Tibial artery (tissue), 4 donors: Measurements from ENCODE around the gene C14orf132.
A peak's percentile ranks its signal among the peaks of the same experiment; 100 is the strongest.

ENCODE experiments used
- DNase-seq, 2 donors: peaks; one replicate each; pipeline ENCODE4 v3.0.0-alpha.2; 2019
- H3K27ac ChIP-seq, 2 donors: fragments of 200-600 bp; sonication (generic) in 1 of 2; 1 replicate in 1 of 2; 2 replicates in 1 of 2; pipeline ENCODE4 v1.5.1; 2018 to 2019; ENCODE audit warnings: mild to moderate bottlenecking in 1 of 2
- H3K27me3 ChIP-seq, 2 donors: fragments of 200-600 bp; sonication (generic) in 1 of 2; one replicate each; pipeline versions ENCODE4 v1.5.1 to v1.6.0; 2016 to 2019
- H3K36me3 ChIP-seq, 3 donors: fragments of 200-600 bp; sonication (generic) in 2 of 3; one replicate each; pipeline ENCODE4 v1.5.1; 2016 to 2019; ENCODE audit warnings: mild to moderate bottlenecking in 2 of 3
- H3K4me1 ChIP-seq, 4 donors: fragments of 200-600 bp; sonication (generic) in 2 of 4; 1 replicate in 3 of 4; 2 replicates in 1 of 4; pipeline ENCODE4 v1.5.1; 2016 to 2019
- H3K4me3 ChIP-seq, 2 donors: fragments of 200-600 bp; sonication (generic) in 1 of 2; 1 replicate in 1 of 2; 2 replicates in 1 of 2; pipeline ENCODE4 v1.5.1; 2018 to 2019; ENCODE audit warnings: mild to moderate bottlenecking in 2 of 2
- H3K9me3 ChIP-seq, 3 donors: fragments of 200-600 bp; sonication (generic) in 1 of 3; one replicate each; pipeline ENCODE4 v1.5.1; 2016 to 2019
- intact Hi-C: fragments of 100-400 bp; cut with DNase I; formaldehyde crosslinking; loops from one replicate; pipeline ENCODE4 v1.15.0; 2023; ENCODE audit warnings: low total_unique reads
- TF ChIP-seq, protein P1 (sequence below), 2 experiments: fragments of 200-600 bp in 1 of 2; fragments of 450-650 bp in 1 of 2; IDR thresholded peaks; one replicate each; pipeline ENCODE4 v1.5.1; 2017 to 2019; ENCODE audit warnings: antibody characterized with exemption in 2 of 2, mild to moderate bottlenecking in 1 of 2, moderate library complexity in 1 of 2

The C14orf132 gene

DNA sequence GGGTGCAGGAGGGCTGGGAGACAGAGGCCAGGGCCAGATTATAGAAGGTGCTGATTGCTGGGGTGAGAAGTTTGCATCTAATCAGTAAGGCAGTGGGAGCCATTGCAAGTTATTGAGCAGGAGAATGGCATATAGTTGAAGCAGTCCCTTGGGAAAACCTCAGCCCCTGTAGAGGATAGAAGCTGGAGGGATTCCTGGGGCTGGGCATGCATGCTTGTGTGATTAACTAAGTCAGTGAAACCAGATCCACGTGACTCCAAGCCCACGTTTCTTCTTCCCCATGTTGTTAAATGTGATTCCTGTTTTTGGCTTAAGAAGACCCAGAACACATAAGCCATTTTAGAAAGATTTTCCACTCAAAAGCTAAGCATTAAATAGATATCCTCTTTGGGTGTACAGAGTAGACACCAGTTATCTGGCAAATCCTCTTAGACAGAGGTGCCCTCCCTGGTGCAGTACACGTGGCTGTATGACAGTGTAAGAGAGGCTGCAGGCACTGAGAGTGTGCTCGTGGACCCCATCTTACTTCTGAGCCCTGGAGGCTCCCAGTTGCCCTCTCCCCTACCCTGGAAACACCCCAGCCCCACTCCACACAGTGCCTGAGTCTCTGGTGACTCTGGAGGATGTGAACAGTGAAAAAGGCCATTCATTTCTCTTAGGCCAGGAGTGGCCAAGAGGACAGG lies 3.2 kb downstream of the C14orf132 start:
- Histone ChIP-seq H3K9me3 (no peaks in the 10 kb centered on the region), H3K27me3 (no peaks in the 10 kb centered on the region), H3K4me1 (peaks cover 5 to 41% (median 32%) of the 10 kb centered on the region in 4 donors), H3K36me3 (no peaks in the 10 kb centered on the region), H3K27ac (no peak overlapping the region), H3K4me3 (no peak overlapping the region)
- intact Hi-C loops = loop anchor here (5.0 kb wide), 1 partner anchor 460 kb away; the partner anchor contains the start of gene PAPOLA
- TF ChIP-seq, protein P1, sequence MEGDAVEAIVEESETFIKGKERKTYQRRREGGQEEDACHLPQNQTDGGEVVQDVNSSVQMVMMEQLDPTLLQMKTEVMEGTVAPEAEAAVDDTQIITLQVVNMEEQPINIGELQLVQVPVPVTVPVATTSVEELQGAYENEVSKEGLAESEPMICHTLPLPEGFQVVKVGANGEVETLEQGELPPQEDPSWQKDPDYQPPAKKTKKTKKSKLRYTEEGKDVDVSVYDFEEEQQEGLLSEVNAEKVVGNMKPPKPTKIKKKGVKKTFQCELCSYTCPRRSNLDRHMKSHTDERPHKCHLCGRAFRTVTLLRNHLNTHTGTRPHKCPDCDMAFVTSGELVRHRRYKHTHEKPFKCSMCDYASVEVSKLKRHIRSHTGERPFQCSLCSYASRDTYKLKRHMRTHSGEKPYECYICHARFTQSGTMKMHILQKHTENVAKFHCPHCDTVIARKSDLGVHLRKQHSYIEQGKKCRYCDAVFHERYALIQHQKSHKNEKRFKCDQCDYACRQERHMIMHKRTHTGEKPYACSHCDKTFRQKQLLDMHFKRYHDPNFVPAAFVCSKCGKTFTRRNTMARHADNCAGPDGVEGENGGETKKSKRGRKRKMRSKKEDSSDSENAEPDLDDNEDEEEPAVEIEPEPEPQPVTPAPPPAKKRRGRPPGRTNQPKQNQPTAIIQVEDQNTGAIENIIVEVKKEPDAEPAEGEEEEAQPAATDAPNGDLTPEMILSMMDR (IDR thresholded peaks at IDR 0.05) = no peak
- peak in 1 of 2 donors; percentile 33 for DNase-seq

DNA sequence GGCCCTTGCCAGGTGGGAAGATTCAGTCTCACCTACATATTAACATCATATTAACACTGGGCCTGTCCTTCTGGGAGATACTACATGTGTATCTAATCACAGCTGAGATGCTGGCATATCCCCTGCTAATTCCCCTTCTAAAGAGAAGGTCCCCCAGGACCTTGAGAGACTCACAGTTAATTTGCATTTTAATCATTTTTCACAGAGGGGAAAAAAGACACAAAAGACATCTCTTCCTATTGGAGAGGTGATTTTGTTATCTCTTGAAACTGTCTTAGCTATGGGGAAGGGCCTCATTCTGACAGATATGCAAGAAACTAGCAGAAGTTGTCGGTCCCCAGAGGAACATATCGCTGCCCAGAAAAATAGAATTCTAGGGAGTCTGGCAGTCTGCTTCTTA lies 7.5 kb downstream of the C14orf132 start:
- Histone ChIP-seq H3K27me3 (no peaks in the 10 kb centered on the region), H3K36me3 (no peaks in the 10 kb centered on the region), H3K4me1 (peaks cover 0 to 22% (median 9%) of the 10 kb centered on the region in 4 donors), H3K9me3 (no peaks in the 10 kb centered on the region), H3K27ac (no peak overlapping the region), H3K4me3 (no peak overlapping the region)
- intact Hi-C loops = no loop called here
- DNase-seq = no peak
- TF ChIP-seq, protein P1 (IDR thresholded peaks at IDR 0.05) = no peak

DNA sequence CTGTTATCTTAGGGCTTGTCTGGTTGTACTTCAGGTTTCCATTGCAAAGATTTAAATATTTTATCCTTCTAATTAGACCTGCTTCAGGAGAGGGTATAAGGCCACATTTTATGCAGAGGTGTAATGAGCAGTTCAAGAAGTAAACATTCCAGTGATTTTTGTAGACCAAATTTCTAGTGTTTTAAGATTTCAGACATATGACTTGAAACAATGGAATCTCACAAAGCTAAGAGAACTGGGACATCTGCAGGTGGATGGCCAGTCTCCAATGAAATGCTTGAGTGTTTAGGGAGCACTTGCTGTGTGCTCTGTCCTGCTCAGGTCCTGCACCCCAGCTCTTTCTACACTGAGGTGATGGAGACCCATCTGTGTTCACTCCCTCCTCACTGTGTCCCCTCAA lies 7.9 kb downstream of the C14orf132 start:
- DNase-seq = peak in 1 of 2 donors; percentile 38
- no peak overlapping the region for H3K4me3 ChIP-seq
- TF ChIP-seq, protein P1 (IDR thresholded peaks at IDR 0.05) = no peak
- H3K9me3 ChIP-seq = no peaks in the 10 kb centered on the region
- H3K36me3 ChIP-seq = no peaks in the 10 kb centered on the region
- H3K27ac ChIP-seq = no peak overlapping the region
- intact Hi-C loops = no loop called here
- H3K4me1 ChIP-seq = peaks cover 0 to 20% (median 6%) of the 10 kb centered on the region in 4 donors
- no peaks in the 10 kb centered on the region for H3K27me3 ChIP-seq

DNA sequence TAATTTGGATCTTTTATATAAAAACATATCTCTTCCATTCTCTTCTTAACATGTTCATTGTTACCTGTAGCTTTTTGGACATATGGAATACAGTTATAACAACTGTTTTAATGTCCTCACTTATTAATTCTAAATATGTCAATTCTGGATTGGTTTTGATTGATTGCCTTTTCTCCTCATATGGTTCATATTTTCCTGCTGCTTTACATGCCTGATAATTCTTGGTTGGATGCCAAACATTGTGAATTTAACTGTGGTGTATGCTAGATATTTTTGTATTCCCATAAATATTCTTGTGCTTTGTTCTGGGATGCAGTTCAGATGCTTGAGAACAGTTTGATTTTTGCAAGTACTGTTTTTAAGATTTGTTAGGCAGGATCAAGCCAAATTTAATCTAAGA lies 10.8 kb downstream of the C14orf132 start:
- TF ChIP-seq, protein P1 (IDR thresholded peaks at IDR 0.05) = no peak
- H3K9me3 ChIP-seq = no peaks in the 10 kb centered on the region
- H3K27ac ChIP-seq = no peak overlapping the region
- no peak overlapping the region for H3K4me3 ChIP-seq
- peaks cover 0 to 42% (median 22%) of the 10 kb centered on the region in 4 donors for H3K4me1 ChIP-seq
- H3K36me3 ChIP-seq = no peaks in the 10 kb centered on the region
- intact Hi-C loops = no loop called here
- no peak for DNase-seq
- H3K27me3 ChIP-seq = no peaks in the 10 kb centered on the region

DNA sequence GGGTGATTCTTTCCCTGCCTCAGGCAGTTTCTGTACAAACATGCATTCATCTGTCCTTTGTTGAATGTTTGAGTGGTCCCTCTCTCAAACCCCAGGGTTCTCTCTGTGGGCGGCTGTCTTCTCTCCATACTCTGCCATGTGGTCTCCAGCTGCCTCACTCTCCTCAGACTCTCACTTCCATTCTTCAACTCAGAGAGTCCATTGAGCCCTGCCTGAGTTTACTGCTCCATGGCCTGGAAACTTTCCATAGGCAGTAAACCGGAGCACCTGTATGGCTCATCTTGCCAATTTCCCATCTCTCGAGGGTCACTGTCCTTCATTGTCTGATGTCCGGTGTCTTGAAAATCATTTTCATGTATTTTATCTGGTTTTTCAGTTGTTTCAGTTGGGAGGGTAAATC lies 11.3 kb downstream of the C14orf132 start:
- H3K27me3 ChIP-seq = no peaks in the 10 kb centered on the region
- peak overlapping the region; percentile 42 to 87 for H3K27ac ChIP-seq
- H3K4me3 ChIP-seq = no peak overlapping the region
- H3K4me1 ChIP-seq = peaks cover 0 to 46% (median 24%) of the 10 kb centered on the region in 4 donors
- DNase-seq = no peak
- TF ChIP-seq, protein P1 (IDR thresholded peaks at IDR 0.05) = no peak
- H3K9me3 ChIP-seq = no peaks in the 10 kb centered on the region
- intact Hi-C loops = no loop called here
- no peaks in the 10 kb centered on the region for H3K36me3 ChIP-seq
